Daoy (cell line): ENCODE results near the gene ASMT. TPM values are rescaled to one million over a fixed set of nuclear protein-coding genes. Genes with fewer than 3 reads are reported as not detected.
A peak's percentile ranks its signal among the peaks of the same experiment; 100 is the strongest.
"Not testable (repeated sequence)": the region's sequence is repeated elsewhere in the genome, so short reads cannot be mapped to it uniquely, and the experiment has no call there.

Source experiments
- DNase-seq: peaks from one replicate; pipeline ENCODE4 v3.0.0-alpha.2; 2015; ENCODE audit warnings: low read depth
- total RNA-seq: library from RNA; depleted of rRNA; stranded (reverse); fragments of >200 nt; shearing (Covaris generic); gene quantifications from 2 replicates; pipeline ENCODE4 v1.2.3, GENCODE V29; 2014; rRNA removed

ASMT gene, protein sequence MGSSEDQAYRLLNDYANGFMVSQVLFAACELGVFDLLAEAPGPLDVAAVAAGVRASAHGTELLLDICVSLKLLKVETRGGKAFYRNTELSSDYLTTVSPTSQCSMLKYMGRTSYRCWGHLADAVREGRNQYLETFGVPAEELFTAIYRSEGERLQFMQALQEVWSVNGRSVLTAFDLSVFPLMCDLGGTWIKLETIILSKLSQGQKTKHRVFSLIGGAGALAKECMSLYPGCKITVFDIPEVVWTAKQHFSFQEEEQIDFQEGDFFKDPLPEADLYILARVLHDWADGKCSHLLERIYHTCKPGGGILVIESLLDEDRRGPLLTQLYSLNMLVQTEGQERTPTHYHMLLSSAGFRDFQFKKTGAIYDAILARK
- total RNA-seq, result not detected in 2 replicates

DNA sequence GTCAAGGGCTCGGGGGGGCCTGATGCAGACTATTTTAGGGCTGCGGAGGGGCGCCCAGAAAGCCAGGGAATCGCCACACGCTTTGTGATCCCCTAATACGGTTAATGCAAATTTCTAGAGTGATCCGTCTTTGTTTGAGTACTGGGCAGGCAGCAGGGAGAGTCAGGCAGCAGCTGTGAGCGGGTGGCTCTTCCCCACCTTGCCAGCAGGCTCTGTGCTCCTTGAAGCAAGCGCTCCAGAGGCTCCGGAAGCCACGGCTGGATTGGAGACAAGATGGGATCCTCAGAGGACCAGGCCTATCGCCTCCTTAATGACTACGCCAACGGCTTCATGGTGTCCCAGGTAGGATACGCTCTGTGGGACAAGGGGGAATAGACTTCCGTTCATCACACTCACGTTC, at the start of gene ASMT:
ASMT (plus strand) TSS at position 133 of the 400 bp plus-strand sequence; CDS start at position 274, 141 bp downstream.
- DNase-seq, result no peak

DNA sequence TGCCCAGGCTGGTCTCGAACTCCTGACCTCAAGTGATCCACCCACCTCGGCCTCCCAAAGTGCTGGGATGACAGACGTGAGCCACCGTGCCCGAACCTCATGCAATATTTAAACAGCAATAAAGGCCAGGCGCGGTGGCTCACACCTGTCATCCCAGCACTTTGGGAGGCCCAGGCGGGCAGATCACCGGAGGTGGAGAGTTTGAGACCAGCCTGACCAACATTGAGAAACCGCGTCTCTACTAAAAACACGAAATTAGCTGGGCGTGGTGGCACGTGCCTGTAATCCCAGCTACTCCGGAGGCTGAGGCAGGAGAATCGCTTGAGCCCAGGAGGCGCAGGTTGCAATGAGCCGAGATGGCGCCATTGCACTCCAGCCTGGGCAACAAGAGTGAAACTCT, 40.7 kb upstream of the ASMT start:
- not testable (repeated sequence) for DNase-seq

DNA sequence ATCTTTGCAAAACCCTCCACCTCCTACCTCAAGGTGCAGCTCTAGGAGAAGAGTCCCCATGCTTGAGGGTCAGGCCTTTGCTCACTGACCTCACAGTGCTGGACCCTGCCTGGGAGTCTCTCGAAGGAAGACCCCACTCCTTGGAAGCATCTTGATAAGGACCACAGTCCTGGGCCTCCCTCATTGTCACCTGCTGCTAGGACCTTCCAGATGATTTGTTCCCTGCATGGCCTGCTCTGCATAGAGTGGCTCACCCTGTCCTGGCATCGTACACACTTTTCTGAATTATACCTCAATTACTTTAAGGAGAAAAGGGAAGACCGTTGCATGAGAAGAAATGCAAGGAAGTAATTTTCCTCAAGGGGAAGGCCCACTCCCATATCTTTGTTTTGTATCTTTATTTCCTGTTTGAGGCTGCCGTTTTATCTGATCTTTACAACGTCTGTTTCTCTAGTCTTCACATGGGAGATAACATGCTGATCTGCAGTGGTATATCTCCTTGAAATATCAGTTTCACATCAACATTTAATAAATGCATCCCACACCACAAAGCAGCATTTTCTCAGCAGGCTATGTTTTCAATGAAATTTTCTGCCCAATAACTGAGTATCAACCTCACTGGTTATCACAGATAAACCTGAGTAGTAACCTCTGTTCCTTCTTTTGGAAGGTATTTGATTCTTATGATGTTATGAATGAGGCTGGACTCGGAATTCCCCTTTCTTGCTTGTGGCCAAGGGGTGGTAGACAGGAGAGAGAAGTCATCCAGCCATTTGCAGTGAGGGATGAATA, 38.5 kb upstream of the ASMT start:
- no peak for DNase-seq

DNA sequence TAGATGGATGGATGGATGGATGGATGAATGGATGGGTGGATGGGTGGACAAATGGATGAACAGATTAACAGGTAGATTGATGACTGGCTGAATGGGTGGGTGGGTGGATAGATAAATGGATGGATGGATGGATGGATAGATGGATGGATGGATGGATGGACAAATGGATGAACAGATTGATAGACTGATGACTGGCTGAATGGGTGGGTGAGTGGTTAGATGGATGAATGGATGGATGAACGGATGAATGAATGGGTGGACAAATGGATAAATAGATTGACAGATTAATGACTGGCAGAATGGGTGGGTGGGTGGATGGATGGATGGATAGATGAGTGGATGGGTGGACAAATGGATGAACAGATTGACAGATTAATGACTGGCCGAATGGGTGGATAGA, 37.0 kb upstream of the ASMT start:
- no peak for DNase-seq

DNA sequence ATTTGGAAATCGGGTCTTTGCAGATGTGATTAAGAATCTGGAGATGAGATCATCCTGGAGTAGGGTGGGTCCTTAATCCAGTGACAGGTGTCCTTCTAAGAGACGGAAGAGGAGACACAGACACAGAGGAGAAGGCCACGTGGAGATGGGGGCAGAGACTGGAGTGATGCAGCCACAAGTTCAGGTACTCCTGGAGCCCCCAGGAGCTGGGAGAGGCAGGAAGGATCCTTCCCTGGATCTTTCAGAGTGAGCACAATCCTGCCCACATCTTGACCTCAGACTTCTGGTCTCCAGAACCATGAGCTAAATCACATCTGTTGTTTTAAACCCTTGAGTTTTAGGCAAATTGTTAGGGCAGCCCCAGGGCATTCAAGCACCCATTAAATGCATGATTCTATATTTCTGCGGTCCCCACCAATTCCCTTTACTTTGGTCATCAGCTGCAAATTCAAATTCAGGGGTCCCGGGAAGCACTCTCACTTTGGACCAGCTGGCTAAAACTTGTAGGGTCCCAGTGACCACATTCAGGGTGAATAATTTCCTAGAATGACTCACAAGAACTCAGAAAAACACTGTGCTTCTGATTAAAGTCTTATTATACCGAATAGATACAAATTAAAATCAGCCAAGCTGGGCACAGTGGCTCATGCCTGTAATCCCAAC, 36.2 kb upstream of the ASMT start:
- no peak for DNase-seq

DNA sequence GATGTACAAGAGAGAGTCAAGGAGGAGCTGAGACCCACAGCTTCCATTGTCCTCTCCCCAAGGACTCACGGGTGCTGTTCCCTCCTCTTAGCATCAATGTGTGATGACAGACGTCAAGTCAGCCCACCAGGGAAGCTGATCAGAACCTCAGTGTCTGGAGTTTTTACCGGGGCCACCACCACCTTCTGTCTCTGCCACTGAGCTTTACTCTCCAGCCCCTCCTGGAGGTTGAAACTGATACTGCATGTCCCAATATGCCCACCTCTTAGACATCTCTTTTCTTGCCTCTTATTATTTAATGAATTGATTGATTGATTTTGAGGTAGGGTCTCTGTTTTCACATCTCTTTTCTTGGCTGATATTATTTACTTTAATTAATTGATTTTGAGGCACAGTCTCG, 33.7 kb upstream of the ASMT start:
- peak; percentile 32 for DNase-seq

DNA sequence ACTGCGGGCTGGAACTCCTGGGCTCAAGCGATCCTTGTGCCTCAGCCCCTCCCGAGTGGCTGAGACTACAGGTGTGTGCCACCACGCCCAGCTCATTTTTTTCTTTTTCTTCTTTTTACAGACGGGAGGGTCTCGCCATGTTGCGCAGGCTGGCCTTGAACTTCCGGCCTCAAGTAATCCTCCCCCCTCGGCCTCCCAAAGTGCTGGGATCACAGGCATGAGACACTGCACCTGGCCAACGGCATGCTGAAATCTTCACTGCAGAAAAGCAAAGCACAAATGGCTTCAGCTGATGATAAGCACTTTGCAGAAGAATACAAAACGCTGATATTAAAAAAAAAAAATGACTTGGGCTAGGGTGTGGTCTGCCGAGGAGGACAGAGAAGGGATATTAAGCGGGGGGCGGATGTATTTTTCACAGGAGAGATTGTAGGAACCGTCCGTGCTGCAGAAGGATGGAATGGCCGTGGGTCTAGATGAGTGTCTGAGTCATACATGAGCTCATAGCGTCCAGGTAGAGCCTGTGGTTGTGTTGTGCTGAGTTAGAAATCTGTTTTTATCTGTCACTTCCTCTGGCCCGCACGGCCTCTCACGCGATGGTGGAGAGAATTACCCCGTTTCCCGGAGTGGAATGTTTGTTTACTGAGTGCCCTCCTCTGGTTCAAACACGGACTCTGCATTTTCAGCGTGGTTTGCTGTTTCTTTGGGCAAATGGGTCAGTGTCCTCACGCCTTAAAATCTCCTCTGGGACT, 32.0 kb upstream of the ASMT start:
- peak; percentile 81 for DNase-seq

DNA sequence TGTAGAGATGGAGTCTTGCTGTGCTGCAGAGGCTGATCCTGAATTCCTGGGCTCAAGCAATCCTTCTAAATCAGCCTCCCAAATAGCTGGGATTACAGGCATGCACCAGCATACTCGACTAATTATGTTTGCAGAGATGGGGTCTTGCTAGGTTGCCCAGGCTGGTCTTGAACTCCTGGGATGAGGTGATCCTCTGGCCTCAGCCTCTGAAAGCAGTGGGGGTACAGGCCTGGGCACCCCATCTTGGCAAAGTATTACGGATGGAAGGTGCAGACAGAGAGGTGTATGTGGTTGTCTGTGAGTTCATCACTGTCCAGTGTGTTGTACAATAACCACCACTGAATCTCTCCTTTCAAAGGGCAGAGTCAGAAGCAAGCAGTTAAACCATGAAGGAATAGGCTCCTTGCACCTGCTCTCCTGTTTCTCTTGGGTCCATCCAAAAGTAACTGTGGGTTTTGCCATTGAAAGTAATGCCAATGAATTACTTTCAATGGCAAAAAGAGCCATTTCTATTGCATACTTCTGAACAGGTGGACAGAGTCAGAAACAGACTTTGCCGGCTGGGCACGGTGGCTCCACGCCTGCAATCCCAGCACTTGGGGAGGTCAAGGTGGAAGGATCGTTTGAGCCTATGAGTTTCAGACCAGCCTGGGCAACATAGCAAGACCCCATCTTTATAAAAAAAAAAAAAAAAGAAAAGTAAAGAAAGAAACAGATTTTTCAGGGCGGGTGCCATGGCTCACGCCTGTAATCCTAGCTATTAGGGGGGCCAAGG, 30.4 kb upstream of the ASMT start:
- no peak for DNase-seq

DNA sequence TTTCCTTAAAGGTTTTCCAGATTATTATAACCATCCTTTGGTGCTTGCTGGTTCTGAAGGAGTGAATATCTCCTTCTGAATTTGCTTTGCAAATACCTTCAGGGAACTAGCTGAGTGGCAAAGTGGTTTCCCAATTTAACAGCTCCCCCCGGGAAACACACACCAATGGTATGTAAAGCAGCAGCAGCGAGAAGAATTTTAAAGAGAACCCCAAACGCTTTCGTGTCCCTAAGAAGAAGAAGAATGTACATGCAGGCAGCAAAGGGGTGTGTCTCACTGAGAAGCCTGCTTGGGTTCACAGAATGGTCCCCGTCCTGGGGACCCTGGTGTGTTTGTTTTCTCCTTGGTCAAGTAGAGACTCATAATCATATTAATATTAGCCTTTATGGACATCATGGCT, 27.7 kb upstream of the ASMT start:
- no peak for DNase-seq

DNA sequence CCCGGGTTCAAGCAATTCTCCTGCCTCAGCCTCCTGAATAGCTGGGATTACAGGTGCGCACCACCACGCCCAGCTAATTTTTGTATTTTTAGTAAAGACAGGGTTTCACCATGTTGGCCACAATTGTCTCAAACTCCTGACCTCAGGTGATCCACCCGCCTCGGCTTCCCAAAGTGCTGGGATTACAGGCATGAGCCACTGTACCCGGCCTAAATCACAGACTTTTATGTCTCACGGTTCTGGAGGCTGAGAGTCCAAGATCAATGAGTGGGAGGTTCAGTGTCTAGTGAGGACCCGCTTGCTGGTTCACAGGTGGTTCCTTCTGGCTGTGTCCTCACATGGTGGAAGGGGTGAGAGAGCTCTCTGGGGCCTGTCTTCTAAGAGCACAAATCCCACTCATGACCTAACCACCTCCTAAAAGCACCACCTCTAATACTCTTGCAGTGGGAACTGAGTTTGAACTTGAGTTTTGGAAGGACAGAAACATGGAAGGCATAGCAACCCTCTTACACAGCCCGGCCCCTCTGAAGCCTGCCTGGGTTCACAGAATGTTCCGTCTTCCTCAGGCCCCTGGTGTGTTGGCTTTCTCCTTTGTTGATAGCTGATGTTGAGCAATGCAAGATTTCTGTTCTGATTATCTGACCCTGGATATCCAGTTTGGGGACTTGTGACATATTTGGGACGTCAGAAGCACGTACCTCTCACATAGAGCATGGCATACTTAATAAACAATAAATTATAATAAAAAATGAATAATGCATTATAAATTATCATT, 25.3 kb upstream of the ASMT start:
- no peak for DNase-seq

DNA sequence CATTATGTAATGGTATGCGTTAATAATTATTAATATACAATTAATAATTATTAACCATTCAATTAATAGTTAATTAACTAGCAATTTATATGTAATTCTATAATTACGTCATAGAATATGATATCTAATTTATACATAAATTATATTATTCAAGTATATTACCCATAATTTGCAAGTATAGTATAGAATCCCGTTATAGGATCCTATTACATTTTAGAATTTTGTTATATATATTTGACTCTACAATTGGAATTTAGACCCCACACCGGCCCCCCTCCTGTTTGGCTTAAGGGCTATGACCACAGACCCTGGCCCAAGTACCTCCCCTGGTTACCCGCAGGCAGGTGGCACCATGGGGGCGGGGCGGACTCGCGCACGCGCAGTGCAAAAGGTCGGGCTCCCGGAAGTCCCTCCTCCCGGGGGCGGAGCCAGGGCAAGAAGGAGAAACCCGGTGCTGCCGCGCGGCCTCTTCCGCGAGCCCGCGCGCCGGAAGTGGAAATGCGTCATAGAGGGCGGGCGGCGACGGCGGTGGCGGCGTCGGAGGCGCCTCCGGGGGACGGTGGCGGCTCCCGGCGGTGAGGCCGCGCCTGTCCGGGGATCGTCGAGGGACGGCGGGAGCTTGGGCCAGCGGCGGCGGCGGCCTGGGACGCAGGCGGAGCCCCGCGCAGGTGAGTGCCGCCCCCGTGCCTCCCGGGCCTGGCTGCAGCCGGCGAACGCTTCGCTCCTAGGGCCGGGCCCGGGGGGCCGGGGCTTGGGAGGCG, 23.6 kb upstream of the ASMT start, which contains the start of gene AKAP17A:
AKAP17A (plus strand) TSS at position 503 of the 761 bp plus-strand sequence. CDS start 1,859 bp downstream, outside the sequence.
- DNase-seq, result peak; percentile 88

DNA sequence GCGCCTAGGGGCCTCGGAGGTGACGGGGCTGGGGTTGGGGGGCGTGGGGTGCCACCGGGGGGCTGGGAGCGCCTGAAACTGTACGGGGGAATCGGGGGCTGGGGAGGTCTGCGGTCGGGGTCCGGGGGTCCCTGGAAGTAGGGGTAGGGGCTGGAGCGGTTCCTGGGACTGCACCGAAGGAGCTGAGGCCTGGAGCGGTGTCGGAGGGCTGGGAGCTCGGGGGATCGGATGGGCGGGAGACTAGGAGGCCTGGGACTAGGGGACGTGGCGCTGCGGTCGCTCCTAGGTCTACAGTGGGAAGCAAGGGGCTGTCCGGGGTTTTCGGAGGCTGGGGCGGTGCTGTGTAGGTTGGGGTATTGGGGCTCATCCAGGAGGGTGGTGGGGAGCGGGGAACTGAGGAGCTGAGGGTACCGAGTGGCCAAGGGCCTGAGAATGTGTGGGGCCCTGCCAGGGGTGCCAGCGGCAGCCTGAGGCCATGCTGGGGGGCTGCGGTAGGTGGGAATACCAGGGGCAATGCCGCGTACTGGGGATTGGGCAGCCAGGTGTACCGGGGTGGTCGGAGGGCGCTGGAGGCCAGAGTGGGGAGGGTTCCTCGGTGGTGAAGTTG, 22.9 kb upstream of the ASMT start:
- DNase-seq, result no peak

DNA sequence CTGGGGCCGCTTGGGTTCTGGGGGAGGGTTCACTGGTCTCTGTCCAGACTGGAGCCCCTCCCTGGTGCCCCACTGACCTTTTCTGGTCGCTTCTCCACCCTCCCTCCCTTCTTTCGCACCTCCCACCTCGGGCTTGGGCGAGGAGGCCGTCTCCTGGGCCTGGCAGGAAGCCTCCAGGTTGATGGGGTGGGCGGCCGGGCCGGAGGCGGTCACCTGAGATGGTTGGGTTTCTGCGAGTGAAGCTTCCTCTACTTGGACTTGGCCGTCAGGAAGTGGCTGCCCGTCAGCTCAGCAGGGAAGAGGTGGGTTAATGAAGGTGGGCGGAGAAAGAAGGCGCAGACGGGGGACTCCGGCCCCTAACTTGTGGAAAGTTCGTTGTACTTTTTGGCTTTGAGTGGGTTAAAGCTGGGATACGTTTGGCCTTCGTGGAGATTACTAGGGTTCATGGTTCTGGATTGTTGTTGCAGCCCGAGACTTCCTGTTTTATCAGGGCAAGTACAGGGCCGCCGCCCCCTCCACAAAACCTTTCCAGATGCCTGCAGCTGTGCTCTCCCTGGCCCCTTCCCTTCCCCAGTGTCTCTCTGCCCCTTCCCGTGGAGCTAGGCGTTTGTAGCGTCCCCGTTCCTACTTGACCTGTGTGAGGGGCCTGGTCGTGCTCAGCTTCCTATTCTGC, 22.3 kb upstream of the ASMT start:
- no peak for DNase-seq

DNA sequence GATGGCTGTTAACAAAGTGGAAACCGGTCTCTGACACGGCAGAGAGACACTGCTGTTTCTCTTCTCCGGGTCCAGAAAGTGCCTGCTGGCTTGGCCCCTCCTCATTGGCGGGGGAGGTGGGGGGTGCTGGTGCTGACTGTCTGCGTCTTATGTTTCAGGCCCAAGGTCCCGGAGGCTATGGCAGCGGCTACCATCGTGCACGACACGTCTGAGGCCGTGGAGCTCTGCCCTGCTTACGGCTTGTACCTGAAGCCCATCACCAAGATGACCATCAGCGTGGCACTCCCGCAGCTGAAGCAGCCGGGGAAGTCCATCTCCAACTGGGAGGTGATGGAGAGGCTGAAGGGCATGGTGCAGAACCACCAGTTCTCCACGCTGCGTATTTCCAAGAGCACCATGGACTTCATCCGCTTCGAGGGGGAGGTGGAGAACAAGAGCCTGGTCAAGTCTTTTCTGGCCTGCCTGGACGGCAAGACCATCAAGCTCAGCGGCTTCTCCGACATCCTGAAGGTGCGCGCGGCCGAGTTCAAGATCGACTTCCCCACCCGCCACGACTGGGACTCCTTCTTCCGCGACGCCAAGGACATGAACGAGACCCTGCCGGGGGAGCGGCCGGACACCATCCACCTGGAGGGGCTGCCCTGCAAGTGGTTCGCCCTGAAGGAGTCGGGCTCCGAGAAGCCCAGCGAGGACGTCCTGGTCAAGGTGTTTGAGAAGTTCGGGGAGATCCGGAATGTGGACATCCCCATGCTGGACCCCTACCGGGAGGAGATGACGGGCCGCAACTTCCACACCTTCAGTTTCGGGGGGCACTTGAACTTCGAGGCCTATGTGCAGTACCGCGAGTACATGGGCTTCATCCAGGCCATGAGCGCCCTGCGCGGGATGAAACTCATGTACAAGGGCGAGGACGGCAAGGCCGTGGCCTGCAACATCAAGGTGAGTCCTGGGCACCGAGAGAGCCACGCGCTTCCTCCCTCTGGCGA, 21.3 kb upstream of the ASMT start:
- DNase-seq, result no peak

DNA sequence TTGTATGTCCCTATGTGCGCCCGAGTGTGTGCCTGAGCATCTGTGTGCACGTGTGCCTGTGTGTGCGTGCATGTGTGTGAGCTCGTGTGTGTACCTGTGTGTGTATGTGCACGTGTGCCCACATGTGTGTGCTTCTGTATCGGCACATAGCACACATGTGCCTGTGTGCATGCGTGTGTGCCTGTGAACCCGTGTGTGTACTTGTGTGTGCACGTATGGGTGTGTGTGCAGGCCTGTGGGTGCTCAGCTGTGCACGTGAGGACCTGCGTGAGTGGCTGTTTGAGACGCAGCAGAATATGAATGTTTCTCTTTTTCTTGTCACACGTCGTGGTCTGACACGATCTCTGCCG, 19.2 kb upstream of the ASMT start:
- DNase-seq, result no peak

DNA sequence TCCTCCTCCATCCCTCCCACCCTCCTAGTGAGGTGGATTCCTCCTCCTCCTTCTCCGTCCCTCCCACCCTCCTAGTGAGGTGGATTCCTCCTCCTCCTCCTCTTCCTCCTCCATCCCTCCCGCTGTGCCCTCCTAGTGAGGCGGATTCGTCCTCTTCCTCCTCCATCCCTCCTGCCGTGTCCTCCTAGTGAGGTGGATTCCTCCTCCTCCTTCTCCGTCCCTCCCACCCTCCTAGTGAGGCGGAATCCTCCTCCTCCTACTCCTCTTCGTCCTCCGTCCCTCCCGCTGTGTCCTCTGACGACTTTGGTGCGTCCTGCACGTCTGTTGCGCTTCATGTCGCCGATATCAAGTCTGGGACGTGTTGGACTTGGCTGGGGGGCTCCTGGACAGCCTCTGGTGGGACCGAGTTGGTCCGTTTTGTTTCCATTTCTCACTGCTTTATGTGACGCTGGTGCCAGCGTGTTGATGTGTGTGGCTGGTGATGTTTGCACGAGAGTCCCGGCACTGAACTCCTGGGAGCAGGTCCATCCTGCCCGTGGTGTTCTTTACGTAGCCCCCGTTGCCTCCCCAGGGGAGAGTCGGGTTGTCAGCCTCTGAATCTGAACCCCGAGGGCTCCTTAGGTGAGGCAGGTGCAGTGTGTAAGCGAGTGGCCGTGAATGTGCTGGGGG, 18.0 kb upstream of the ASMT start:
- no peak for DNase-seq
